ENCODE measurements around the gene SKI.

Gene SKI

DNA sequence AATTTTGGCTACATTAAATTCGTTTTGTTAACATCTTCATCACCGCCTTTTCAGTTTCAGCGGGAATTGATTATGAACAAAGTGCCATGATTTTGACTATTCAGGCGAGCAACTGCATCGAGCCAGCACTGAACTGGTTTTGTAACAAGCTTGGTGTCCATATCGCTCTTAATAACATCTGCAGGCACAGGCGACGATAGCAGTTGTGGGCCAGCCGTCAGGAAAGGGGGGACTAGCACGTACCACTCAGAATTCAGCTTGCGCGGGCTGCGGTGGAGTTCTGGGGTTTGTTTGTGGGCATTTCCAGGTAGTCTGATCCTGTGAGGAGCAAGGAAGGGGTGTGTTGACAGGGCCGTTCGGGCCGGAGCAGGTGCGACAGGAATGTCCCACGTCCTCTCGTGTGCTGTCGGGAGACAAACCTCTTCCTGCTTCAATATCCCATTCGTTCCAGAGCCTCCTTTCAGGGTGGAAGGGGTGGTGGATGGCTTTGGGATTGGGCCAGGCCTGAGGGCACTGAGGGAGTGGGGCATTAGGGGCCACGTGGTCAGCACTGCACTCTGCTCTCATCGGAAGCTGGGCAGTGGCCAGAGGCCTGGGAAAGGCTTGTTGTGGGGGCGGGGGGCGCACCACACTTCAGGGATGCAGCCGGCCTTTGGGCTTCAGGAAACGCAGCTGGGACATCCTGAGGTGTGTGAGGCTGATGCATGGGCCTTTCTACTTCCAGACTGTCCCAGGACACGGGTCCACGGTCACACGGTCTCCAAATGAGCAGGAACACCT lies 39.1 kb downstream of the SKI start:
- no peak for DNase-seq

DNA sequence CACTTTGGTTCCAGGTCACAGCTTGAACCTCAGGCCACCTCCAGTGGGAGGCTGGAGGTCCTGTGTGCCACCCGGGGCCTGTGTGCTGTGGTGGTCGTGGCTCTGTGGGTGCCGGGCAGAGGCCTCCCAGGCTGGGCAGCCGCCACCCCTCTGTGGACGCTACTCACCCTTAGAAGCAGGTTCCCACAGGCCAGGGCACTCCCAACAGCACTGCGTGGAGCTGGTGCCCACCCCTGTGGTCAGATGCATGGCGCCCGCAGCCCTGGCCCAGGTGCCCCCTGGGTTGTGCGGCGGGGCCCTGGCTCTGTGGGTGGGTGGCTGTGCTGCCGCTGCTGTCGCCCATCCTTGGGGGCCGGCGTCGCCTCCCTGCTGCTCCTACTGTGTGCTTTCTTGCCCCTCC lies 39.7 kb downstream of the SKI start:
- no peak for DNase-seq

DNA sequence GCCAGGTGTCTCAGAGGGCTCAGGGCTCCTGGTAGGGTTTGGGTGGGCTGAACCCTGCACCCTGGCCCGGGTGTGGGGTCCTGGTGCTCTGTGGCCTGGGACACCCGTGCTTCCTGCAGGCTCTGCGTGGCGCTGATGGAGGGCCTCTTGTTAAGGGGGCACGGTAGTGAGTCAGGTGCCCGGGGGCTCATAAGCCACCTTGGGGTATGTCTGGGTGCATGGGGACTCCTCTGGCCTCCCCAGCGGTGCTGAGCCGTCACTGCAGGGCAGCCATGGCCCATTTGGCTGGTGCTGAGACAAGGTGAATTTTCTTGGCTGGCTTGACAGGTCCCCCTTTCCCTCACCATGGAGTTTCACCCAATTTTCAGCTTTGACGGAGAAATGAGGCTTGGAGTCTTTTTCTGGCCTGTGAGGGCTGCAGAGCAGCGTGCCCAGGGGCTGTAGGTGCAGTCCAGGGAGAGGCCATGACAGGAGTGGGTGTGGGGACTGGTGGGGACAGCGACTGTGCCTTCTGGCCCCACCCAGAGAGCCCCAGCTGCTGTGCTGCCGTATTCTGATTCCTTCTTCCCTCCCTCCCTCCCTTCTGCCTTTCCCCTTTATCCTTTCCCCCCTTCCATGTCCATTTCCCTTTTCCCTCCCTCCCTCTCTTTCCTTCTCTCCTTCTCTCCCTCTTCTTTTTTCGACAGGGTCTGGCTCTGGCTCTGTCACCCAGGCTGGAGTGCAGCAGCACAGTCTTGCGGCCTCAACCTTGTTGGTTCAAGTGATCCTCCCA lies 40.4 kb downstream of the SKI start:
- no peak for DNase-seq

DNA sequence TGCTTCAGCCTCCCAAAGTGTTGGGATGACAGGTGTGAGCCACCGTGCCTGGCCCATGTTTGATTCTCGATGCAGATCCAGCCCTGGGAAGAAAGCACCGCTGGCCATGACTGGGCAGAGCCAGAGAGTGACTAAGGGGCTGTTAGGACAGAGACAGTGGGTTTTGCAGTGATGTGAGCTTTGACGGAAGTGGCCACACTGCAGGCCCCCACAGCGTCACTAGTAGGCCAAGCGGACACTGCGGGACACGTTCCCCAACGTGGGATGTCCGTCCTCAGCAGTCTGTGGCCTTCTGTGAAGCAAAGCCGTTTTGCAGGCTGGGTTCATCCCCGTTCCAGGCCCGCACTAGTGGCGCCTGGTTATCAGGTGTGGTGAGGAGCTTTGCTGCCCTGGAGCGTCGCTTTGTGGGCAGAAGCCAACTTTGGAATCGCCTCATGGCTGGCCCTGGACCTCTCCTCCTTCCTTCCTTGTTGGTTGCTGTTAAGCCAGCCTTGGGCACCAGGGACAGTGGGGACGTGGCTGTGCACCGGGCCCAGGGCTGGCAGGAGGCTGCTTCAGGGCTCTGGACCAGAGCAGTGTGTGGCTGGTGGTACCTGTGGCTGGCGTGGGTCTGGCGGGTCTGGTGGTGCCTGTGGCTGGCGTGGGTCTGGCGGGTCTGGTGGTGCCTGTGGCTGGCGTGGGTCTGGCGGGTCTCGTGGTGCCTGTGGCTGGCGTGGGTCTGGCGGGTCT lies 41.2 kb downstream of the SKI start:
- DNase-seq: no peak

DNA sequence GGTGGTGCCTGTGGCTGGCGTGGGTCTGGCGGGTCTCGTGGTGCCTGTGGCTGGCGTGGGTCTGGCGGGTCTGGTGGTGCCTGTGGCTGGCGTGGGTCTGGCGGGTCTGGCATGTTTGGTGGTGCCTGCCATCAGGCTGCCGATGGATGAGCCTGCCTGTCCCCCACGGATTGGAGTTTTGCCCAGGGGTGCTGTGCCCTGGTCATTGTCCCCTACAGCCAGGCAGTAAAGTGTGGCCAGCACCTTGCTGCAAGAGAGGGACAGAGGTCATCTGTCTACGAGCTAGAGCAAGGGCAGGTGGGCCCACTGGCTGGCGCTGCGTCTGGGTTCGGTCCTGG lies 41.8 kb downstream of the SKI start:
- DNase-seq: no peak

DNA sequence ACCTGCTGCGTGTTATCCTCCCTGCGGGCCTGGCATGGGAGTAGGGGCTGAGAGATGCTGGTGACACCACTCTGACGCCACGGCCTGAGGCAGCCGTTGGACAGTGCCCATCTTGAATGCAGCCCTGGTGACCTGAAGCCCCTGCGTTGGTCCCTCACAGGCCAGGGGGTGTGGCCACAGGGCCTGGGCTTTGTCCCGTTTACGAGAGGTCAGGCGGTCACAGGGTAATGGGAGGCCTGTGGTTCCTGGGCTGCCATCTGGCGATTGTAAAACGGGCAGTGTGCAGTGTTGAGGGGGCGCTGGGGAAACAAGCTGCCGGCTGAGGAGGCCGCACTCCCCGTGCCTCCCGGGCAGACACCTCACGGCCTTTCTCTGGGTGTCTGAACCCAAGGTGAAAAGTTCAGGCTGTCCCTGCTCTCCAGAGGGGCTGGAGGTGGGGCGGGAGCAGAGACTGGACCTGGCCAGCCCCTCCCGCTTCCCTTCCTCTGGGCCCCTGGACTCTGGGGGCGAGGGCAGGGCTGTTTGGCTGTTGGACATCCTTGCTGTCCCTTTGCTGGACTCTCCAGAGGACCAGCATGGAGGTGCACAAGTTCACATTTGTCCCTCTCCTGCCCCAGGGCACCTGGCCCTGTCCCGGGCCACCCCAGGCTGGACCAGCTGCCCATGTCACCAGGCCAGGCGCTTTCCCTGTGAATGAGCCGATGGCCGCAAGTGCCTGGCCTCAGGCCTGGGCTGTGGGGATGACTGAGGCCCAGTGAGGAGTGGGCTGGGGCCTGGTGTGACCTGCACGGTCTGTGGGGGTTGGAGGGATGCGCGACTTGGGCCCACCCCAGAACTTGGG lies 42.4 kb downstream of the SKI start:
- no peak for DNase-seq

DNA sequence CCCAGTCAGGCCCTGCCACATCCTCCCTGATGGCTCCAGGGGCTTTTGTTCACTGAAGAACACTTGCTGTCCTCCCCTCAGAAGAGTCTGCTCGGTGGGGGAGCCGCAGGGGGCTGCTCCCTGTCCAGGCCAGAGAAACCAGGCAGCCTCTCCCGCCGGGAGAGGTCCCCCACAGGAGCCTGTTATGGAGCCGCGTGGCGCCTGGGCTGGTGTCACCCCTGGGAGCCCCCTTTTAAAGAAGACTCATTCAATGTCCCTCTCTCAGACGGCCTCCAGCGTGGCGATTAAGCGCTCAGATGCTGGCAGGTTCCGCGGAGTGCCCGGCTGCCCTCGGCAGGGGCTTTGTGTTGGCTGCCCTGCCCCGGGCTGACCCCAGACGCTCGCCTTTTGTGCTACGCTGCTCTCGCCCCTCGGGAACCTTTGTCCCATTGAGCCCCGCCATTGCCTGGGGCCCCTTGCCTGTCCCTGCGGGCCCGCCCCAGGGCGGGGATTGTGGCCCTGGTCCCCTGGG lies 43.1 kb downstream of the SKI start:
- no peak for DNase-seq

DNA sequence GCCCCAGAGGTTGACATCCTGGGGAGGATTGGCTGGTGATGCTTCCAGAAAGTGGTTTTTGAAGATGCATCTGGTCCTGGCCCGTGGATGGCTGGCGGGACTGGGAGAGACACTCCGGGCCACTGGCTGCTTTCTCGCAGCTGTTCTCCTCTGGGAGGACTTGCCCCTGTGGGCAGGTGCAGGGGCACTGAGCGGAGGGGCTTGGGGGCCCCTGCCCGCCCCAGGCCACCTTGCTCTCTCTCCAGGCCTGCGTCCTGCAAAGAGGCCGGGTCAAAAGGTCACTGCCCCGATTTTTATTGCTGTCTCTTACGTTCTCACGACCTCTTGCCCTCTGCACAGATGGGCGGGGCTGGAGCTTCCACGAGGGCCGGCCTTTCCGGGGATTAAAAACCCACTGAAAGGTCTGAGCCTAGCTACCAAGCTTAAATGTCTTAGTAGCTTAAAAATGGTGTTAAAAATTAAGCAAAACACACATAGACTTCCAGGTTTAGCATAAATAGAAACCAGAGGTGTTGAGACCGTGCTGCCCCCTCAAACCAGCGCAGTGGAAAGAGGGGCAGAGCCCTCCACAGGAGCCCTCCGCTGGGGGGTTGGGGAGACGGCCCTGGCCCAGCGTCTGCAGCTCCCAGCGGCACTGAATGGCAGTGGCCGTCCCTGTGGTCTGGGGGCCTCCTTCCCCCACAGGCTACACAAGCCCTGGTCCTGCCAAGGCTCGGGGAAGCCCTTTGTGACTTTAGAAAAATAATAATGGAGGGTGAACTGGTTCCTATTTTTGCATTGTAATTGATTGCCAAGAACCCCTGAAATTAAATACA lies 43.9 kb downstream of the SKI start:
- no peak for DNase-seq

DNA sequence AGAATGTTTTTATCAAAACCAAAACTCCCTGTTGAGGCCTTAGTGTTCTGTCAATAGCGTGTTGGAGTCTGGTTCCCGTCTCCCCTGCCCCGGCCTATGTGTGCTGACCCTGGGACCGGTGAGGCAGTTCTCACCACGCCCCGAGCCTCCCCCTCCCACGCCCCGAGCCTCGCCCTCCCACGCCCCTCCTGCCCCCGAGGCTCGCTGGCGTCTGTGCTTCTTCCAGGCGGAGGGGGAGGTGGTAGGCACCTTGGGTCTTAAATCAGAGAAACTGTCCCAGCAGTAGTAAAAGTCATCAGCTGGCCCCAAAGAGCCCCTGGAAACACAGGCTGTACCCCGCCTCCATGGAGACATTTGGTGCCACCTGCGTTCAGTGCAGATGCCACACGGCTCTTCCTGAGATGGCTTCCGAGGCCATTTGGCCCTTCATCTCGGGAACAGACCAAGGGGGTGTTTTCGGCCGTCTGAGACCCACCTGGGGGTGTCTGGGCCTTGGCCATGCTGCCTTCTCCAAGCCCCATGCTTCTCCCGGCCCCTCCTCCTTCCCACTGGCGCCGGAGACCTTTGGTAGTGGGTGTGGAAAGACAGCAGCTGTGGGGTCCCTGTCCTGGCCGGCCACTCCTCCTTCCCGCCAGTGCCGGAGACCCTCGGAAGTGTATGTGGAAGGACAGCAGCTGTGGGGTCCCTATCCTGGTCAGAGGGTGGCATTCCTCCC lies 44.7 kb downstream of the SKI start:
- no peak for DNase-seq

DNA sequence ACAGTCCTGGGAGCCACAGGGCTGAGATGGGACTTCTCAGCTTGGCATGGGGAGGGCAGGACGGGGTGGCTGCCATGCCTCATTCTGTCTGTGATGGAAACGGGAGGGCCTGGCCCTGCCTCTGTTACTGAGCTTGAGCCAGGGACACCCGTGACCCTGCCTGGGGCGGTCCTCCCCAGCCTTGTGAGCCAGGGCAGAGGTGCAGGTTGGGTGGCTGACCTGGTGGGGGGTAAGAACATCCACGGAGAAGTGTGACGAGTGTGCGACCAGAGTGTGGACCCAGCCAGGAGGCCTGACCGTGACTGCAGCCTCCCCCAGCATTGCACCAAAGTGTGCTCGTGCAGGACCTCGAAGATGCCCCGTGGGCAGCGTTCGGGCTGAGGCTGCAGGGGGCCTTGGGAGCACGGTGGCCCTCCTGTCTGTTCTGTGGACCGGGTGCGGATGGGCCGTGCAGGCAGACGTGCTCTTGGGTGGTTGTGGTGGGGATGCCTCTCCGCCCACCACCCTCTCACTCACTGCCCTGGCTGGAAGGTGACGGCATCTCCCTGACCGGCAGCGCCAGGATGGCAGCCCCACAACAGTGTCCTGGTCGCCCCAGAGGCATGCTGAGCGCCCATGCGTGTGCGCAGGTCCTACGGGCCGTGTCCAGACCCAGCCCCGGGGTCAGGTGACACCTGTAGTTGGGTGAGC lies 45.4 kb downstream of the SKI start:
- DNase-seq: no peak

DNA sequence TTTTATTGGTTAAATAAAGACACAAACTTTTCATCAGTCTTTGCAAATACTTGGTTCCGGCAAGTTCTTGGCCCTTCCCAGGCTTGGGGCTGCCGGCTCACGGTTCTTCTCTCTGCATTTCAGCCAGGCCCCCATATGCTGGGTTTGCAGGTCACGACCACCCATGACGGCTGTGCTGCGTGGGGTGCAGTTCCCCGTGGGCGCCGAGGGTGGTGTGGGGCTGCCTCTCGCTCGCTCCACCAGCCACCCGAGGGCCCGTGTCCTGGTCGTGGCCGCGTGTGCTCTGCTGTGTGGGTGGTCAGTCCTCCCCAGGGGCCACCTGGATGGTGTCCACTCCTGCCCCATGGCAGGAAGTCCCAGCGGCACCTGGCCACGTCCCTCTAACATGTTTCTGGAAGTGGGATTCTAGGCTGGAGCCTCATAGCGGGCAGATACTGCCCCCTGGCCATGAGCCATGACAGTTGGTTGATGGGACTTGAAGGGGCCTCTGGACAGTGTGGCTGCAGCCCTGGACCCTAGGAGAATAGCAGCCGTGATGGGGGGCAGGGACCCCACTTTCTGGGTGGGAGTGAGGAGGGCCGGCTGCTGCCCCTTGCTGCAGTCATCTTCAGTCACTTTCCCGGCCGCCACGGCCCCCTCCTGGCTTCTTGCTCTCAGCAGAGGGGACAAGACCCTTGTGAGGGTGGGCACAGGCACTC lies 46.3 kb downstream of the SKI start:
- DNase-seq: no peak

DNA sequence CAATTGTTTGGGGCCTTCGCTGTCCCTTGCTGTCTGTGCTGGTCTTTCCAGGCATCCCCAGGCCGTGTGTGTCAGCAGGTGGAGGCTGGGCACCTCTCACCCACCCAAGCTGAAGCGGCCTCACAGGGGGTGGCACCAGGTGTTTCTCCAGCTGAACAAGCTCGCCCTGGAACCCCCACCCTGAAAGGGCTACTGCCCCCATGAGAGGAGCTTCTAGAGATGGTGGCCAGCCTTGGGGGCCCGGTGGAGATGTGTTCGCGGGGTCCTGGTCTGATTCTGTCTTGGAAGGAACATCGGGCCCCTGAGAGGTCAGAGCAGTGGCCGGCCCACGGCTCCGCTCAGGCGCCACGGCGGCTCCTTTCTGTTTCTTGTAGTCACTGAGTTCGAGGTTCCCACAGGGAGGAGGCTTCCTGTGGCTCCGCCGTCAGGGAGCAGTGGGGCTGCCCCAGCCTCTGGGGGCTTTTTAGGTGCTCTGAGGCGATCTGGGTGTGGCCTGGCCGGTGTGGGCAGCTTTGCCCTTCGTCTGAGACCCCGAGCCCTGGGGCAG lies 46.9 kb downstream of the SKI start:
- DNase-seq: no peak

DNA sequence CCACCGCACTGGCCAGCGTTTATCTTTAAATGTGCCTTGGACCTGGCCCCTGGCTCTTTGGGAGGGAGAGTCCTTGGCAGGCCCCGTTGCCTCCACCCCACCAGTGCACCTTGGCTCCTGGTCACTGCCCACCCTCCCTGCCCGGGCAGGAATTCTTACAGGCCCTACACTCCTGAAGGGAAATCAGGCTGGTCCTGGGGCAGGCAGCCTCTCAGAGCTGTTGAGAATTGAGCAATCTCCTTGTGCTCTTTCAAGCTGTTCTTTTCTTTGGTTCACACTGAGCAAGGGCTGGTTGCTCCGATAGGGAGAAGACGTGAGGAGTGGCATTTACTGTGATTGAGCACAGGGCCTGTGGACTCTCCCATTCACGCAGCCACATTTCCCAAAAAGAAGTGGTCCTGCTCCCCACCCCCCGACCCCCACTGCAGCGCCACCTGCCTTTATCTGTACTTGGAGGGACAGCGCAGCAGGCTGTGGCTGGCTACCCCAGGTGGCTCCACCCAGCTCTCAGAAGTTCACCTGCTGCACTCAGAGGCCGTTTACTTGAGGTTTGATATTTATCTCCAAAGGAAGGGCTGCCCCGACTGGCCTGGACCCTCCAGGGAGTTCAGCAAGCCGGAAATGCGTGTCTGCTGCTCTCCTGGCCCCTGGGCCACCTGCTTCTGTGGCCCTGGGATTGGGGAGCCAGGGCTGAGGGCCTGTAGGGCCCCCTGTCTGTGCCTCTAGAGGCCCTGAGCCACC lies 47.8 kb downstream of the SKI start:
- DNase-seq: peak; percentile 14 to 17

DNA sequence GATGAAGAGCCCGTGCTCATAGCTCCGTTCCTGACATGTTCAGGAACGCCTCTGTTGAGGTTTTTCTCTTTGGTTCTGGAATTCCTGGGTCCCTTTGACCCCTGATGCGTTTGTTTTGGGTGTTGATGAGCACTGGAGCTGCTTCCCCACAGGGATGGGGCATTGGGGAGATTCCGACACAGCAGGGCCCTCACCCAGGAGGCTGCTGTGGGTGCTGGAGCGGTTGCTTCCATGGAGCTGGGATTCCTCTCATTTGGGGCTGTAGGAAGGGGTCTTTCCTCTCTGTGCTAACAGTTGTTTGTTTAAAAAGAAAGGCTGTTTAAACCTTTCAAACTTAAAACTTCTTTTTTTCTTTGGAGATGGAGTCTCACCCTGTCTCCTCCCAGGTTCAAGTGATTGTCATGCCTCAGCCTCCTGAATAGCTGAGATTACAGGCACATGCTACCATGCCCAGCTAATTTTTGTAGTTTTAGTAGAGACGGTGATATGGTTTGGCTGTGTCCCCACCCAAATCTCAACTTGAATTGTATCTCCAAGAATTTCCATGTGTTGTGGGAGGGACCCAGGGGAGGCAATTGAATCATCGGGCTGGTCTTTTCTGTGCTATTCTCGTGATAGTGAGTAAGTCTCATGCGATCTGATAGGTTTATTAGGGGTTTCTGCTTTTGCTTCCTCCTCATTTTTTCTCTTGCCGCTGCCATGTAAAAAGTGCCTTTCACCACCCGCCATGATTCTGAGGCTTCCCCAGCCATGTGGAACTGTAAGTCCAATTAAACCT lies 48.9 kb downstream of the SKI start:
- no peak for DNase-seq

DNA sequence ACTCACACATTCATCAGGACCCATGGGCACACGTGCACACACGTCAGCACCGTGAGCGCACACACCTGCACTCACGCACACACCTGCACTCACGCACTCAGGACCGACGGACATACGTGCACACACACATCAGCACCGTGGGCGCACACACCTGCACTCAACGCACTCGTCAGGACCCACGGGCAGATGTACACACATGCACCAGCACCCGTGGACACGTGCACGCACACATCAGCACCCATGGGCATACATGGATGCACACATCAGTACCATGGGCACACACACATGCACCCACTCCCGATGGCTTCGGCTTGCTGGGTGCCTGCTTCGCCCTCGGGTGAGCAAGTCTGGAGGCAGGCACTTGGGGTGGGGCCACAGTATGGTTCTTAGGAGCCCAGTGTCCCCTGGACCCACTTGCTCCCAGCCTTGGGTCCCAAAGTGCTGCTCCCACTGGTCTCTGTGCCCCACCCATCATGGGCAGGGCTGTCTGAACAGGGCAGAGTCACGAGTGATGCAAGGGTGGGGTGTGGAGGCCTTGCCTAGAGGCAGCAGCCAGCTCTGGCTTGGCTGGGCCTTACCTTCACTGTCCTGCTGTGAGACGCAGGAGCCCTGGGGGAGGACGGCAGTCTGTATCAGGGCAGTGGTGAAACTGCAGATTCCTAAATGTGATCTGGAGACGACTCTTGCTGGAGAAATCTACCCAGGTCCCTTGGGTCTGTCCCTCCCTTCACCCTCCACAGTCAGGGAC lies 49.8 kb downstream of the SKI start:
- DNase-seq: no peak

DNA sequence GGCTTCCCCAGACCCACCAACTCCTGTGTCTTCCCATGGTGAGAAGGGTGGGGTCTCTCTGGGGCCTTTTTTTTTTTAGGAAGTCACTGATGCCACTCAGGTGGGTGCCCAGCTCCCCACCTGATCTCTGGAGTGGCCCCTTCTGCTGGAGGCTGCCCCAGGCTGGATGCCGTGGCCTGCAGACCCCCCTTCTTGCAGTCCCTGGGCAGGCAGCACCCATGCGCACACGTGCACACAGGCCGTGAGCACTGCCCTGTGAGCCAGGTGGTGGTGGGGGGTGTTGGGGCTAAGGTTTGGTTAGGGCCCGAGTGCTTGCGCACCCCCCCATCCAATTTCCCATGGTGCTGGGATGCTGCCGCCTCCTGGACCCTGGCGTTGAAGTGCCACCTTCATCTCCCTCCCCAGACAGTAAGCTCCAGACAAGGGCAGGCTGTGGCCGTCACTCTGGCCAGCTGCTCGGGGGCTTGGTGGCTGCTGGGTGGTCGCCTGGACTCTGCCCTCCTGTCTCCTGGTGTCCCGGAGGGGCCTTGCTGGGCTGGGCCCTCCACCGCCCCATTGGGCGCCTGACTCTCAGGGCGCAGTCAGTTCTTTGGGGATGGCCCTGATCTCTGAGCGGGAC lies 50.6 kb downstream of the SKI start:
- no peak for DNase-seq

DNA sequence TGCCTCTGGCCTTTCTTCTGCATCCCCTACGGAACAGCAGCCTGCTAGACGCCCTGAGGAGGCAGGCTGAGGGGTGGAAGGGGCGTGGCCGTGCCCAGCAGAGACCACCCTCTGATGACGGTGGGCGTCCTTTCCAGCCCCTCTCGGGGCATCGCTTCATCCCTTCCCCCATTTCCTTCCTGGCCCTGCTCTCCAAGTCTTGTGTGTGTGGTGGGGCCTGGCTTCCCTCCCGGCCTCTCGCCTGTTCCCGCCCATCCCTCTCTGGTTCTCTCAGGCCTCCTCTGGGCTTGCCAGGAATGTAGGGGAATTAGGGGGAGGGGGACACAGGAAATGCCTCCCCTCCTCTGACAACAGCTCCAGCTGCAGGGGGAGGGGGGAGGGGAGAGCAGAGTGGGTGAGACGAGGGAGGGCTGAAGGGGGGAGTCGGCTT lies 51.1 kb downstream of the SKI start:
- DNase-seq: no peak

Data from NCI-H187 (cell line).